Embryonic facial prominence (tissue), 1 donor: ENCODE measurements around the gene PTPN20.

Experiments
- DNase-seq: peaks from one replicate; pipeline ENCODE4 v3.0.0-alpha.2; 2016; ENCODE audit errors: extremely low spot score

PTPN20 gene

GRCh38 chr10:47033541-47034270 lies 122.5 kb downstream of the PTPN20 start:
- no peak for DNase-seq

- no peak for DNase-seq
Observed at GRCh38 chr10:47034441-47035051, 123.3 kb downstream of the PTPN20 start.

GRCh38 chr10:47035171-47035818 lies 124.1 kb downstream of the PTPN20 start:
- no peak for DNase-seq

DNA sequence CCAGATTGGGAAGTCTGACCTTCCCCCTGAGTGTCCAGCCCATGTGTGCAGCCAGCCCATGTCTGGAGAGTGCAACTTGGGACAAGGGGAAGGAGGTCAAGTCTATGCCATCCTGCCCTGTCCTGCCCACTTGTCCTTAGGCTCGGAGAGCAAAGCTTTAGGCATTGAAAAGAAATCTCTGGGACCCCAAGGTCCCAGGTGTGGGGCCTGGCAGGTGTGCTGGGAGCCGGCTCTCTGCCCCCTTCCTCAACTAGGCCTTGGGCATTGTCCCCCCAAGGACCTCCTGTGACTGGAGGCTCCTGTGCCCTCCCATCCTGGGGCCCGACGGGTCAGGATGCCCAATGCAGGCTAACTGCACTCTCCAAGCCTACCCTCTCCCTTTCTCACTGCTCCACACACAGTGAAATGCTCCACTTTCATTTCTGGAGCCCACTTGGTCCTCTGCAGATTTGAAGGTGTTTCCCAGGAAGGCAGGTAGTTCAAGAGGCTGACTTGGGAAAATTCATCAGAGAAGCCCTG lies 124.7 kb downstream of the PTPN20 start:
- no peak for DNase-seq

DNA sequence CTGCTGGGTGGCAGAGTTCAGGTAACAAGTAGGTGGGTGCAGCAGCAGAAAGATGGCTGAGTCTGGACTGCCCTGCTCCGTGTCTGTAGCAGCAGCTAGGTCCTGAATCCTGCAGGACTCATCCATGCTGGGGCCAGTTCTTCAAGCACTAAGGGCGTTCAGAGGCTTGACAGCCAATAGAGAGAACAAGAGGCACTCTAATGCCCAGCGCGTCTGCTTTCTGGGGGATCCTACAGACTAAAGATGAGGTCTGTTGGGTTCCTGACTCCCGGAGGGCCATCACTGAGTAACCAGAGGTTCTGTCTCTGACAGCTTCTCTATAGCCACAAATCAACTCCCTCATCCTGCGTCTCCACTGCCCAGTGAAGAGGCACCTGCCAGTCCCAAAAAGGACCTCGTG lies 125.5 kb downstream of the PTPN20 start:
- DNase-seq: no peak

- no peak for DNase-seq
Observed at GRCh38 chr10:47037654-47038425, 126.6 kb downstream of the PTPN20 start.

GRCh38 chr10:47038881-47039561 lies 127.8 kb downstream of the PTPN20 start:
- no peak for DNase-seq

- DNase-seq: no peak
Observed at GRCh38 chr10:47039562-47039913, 128.3 kb downstream of the PTPN20 start.

GRCh38 chr10:47040041-47040491 lies 128.8 kb downstream of the PTPN20 start:
- no peak for DNase-seq

GRCh38 chr10:47040681-47041080 lies 129.5 kb downstream of the PTPN20 start:
- DNase-seq: no peak

- DNase-seq: no peak
Observed at GRCh38 chr10:47041396-47042198, 130.4 kb downstream of the PTPN20 start.

DNA sequence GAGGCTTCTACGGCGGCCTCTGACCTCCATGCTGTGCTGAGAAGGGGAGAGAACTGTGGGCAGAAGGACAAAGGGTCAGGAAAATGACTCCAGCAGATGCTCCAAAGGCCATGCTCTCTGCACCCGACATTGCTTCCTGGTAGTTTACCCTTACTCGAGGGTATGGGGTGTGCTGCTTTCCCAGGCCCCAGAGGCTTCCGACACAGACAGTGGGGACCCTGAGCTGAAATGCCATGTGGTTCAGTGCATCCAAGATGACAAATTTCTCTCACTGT lies 130.9 kb downstream of the PTPN20 start:
- no peak for DNase-seq

DNA sequence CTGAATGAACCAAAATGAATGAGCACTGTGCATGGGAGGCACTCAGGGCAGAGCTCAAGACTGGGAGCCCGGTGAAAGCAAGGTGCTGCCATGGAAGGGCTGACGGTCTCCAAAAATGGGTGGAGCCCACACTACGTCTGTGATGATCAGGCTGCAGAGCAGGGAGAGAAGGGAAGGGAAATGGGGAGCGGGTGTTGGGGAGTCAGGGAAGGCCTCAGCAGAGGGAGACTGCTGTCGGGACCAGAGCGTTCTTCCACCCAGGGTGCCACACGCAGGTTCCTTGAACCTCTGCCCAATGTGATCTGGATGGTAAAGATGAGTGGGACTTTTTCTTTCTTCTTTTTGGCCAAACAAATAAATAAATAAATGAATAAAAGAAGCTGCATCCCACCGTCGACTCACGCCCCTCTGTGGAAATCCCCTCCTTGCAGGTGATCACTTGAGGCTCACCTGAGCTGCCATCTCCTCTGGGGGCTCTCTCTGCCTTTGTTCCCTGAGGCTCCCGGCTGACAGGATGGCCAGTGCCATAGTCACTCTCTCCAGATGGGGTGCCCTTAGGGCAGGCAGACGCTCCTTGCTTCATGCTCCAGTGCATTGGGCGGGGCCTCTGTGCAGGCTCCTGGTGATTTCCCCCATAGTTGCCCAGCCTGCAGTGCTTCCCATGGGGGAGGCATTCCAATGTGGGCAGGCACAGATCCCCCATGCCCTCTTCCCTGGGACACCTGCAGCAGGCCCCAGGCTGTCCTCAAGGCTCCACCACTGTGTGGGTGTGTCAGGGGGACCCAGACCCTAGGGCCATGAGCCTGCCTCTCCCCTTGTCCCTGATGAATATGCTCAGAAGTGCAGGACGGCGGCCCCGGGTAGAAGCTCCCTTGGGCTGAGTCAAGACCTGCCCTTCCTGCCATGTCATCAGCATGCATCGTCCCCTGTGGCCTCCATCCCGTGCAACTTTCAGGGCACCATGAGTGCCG lies 131.8 kb downstream of the PTPN20 start:
- no peak for DNase-seq

- DNase-seq: no peak
Observed at GRCh38 chr10:47043928-47044538, 132.8 kb downstream of the PTPN20 start.

GRCh38 chr10:47044741-47045140 lies 133.5 kb downstream of the PTPN20 start:
- no peak for DNase-seq

DNA sequence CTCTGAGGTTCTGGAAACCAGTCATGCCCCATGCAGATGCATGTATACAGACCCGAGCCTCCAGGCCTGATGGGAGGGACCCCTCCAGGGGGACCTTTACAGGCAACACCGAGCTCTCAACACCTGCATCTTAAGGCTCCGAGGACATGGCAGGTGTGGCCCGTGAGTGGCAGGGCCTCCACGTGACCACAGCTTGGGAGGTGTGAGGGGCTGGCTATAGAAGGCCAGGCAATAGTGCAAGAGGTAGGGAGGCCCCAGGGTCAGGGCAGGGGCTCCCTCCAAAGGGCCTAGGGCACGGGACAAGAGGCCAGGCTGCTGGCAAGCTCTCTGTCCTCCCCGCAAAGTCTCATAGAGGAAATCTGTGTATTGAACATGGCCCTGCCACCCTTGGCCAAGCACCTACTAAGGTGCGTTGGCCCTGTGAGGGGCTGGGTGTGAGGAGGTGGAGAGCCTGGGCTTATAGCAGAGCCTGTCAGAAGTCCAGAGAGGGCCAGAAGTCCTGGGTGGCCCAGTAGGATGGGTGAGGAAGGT lies 134.2 kb downstream of the PTPN20 start:
- DNase-seq: no peak

GRCh38 chr10:47046321-47047126 lies 135.3 kb downstream of the PTPN20 start:
- no peak for DNase-seq

GRCh38 chr10:47047127-47047504 lies 135.9 kb downstream of the PTPN20 start:
- DNase-seq: no peak
